K562 (cell line): ENCODE measurements around the gene ZSCAN12. TPM values are rescaled to one million over a fixed set of nuclear protein-coding genes. Genes with fewer than 3 reads are reported as not detected.

Experiments
- C11orf30 ChIP-seq: fragments of 450-650 bp; IDR thresholded peaks from 2 replicates; pipeline ENCODE4 v1.6.1; 2016; ENCODE audit warnings: low read depth, mild to moderate bottlenecking
- COPS2 ChIP-seq: fragments of 450-650 bp; conservative IDR thresholded peaks from 2 replicates; pipeline ENCODE4 v1.6.1; 2016; ENCODE audit warnings: mild to moderate bottlenecking, moderate library complexity
- ELF2 ChIP-seq: fragments of 250-450 bp; sonication (Bioruptor Pico); IDR thresholded peaks from 2 replicates; pipeline ENCODE4 v1.5.0; 2021; ENCODE audit warnings: mild to moderate bottlenecking
- GATAD2A ChIP-seq: fragments of 450-650 bp; IDR thresholded peaks from 2 replicates; pipeline ENCODE4 v1.6.1; 2017
- HMG20B ChIP-seq: fragments of 250-450 bp; sonication (Bioruptor Pico); IDR thresholded peaks from 2 replicates; pipeline ENCODE4 v1.5.0; 2021; ENCODE audit warnings: mild to moderate bottlenecking
- NCOA6 ChIP-seq: fragments of 450-650 bp; IDR thresholded peaks from 2 replicates; pipeline ENCODE4 v1.6.1; 2017; ENCODE audit warnings: mild to moderate bottlenecking
- NFYB ChIP-seq: IDR thresholded peaks from 2 replicates; pipeline ENCODE4 v1.6.1; 2011; ENCODE audit warnings: mild to moderate bottlenecking, moderate library complexity; ENCODE audit not compliant: insufficient read length; ENCODE audit errors: extremely low read depth
- PRMT5 ChIP-seq: sonication (generic); formaldehyde crosslinking; IDR thresholded peaks from 2 replicates; pipeline ENCODE4 v1.5.0; 2020; ENCODE audit warnings: missing genetic modification reagents
- PRPF4 ChIP-seq: fragments of 200-400 bp; formaldehyde crosslinking; IDR thresholded peaks from one replicate; pipeline ENCODE4 v1.6.1; 2017; ENCODE audit warnings: low read length, low read depth, mild to moderate bottlenecking; ENCODE audit not compliant: insufficient read depth, poor library complexity, severe bottlenecking
- RAD21 ChIP-seq, 2 experiments: fragments of 250-450 bp in 1 of 2; fragments of 450-650 bp in 1 of 2; sonication (Bioruptor Pico) in 1 of 2; formaldehyde crosslinking in 1 of 2; IDR thresholded peaks in 1 of 2; conservative IDR thresholded peaks in 1 of 2; 2 replicates each; pipeline versions ENCODE4 v1.4.0 to v1.8.0; 2020 to 2022; ENCODE audit warnings: mild to moderate bottlenecking in 2 of 2, moderate library complexity in 1 of 2
- RBFOX2 ChIP-seq: fragments of 200-400 bp; formaldehyde crosslinking; IDR thresholded peaks from 2 replicates; pipeline ENCODE4 v1.6.1; 2017; ENCODE audit warnings: low read depth, mild to moderate bottlenecking, low read length, moderate library complexity
- SAP30 ChIP-seq: fragments of 200-600 bp; sonication (generic); IDR thresholded peaks from 2 replicates; pipeline ENCODE4 v1.6.1; 2012; ENCODE audit warnings: borderline replicate concordance, low read depth, mild to moderate bottlenecking, moderate library complexity, low read length, control low read depth, inconsistent platforms; ENCODE audit not compliant: insufficient read depth, poor library complexity, severe bottlenecking
- SMARCB1 ChIP-seq: IDR thresholded peaks from 2 replicates; pipeline ENCODE4 v1.6.1; 2011; ENCODE audit warnings: improper control_type of control experiment, low read depth; ENCODE audit not compliant: insufficient read length
- SRSF7 ChIP-seq: fragments of 200-400 bp; formaldehyde crosslinking; optimal IDR thresholded peaks from 2 replicates; pipeline ENCODE3; 2017; ENCODE audit warnings: mild to moderate bottlenecking, low read depth, low read length
- TCFL5 ChIP-seq: fragments of 250-450 bp; sonication (Bioruptor Pico); conservative IDR thresholded peaks from 2 replicates; pipeline ENCODE4 v1.6.1; 2021; ENCODE audit warnings: mild to moderate bottlenecking, moderate library complexity, matching md5 sums
- U2AF2 ChIP-seq: fragments of 200-400 bp; formaldehyde crosslinking; optimal IDR thresholded peaks from 2 replicates; pipeline ENCODE3; 2017; ENCODE audit warnings: low read depth, mild to moderate bottlenecking, low read length
- ZNF717 ChIP-seq: fragments of 250-450 bp; sonication (Bioruptor Pico); IDR thresholded peaks from 2 replicates; pipeline ENCODE4 v1.5.0; 2021
- ZSCAN32 ChIP-seq: fragments of 450-650 bp; formaldehyde crosslinking; IDR thresholded peaks from 2 replicates; pipeline ENCODE4 v1.4.0; 2020; ENCODE audit warnings: mild to moderate bottlenecking, moderate library complexity
- polyA plus RNA-seq, 8 experiments: library from polyadenylated mRNA; depleted of rRNA in 4 of 8; stranded (reverse) in 5 of 8; unstranded in 3 of 8; fragments of >200 nt; fragmentation: Nextera tagmentation in 2 of 8; fragmentation: Illumina TruSeq in 1 of 8; extraction: Ambion mirVana in 2 of 8; extraction: Trizol in 1 of 8; gene quantifications; 2 replicates each; pipeline versions ENCODE4 v1.2.1 to v1.2.3, GENCODE V29; 2011 to 2014; ENCODE audit warnings: inconsistent platforms in 1 of 8, missing spikeins in 1 of 8
- total RNA-seq, 7 experiments: library from RNA; depleted of rRNA in 6 of 7; stranded (reverse); fragments of >200 nt in 6 of 7; fragmentation: Illumina TruSeq in 2 of 7; extraction: Trizol in 2 of 7; gene quantifications; 2 replicates each; pipeline versions ENCODE4 v1.2.1 to v1.2.3, GENCODE V29; 2011 to 2021; ENCODE audit warnings: low replicate concordance in 1 of 7
- TF ChIP-seq, protein P1 (sequence below): IDR thresholded peaks from 2 replicates; pipeline ENCODE4 v1.6.1; 2016; ENCODE audit warnings: missing genetic modification characterization, missing compliant biosample characterization
- TF ChIP-seq, protein P2 (sequence below): fragments of 250-450 bp; sonication (Bioruptor Pico); IDR thresholded peaks from 2 replicates; pipeline ENCODE4 v1.8.0; 2021; ENCODE audit warnings: moderate library complexity, mild to moderate bottlenecking, inconsistent platforms
- TF ChIP-seq, protein P3 (sequence below): fragments of 450-650 bp; IDR thresholded peaks from 2 replicates; pipeline ENCODE4 v1.7.1; 2018; ENCODE audit warnings: mild to moderate bottlenecking, low read depth; ENCODE audit not compliant: partially characterized antibody
- TF ChIP-seq, protein P4 (sequence below), 2 experiments: fragments of 450-650 bp in 1 of 2; sonication (generic) in 1 of 2; formaldehyde crosslinking in 1 of 2; IDR thresholded peaks in 1 of 2; conservative IDR thresholded peaks in 1 of 2; 2 replicates each; pipeline versions ENCODE4 v1.6.1 to v1.8.1; 2016 to 2023; ENCODE audit warnings: mild to moderate bottlenecking in 2 of 2, moderate library complexity in 2 of 2, inconsistent platforms in 1 of 2, missing genetic modification reagents in 1 of 2

ZSCAN12 gene
- total and polyA plus RNA-seq, 9 of the 15 experiments (the other 6 are each of a cell fraction or from before 2014, with no cell fraction given), result 2.5 to 19.6 (median 12.5) TPM

DNA sequence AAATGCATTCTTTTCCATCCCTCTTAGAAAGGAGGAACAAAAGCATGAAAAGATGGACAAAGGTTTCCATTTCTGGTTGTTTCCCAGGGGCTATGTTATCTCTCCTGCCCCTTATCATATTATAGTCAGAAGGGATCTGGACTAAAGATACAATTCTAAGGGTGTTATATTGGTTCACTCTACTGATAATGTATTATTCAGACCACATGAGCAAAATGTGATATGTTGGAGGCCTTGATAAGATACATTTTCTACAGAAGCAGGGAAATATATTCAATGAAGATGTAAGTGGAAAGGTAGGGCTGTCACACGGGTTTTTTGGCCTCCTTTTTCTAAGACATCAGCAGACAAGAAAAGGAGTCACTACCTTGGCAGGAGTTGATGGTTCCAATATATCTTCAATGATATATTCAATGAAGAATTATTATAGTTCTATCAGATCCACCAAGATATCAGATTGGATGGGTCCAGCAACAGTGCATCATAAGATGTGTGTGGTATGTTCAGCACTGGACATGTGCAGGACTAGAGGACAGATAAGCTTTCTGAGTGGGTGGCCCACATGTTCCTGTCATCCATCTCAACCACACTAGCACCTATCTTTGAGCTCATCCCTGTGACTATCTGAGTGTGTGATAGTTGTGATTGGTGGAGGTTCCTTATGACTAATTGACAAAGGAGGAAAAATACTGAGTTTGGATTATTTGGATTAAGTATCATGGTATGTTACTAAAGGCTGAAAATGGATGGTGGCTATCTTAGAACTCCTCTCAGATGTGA is 55.5 kb downstream of the ZSCAN12 start (continued):
- TF ChIP-seq SAP30 (no peak), ELF2 (CRISPR knock-in tag) (no peak), RAD21 (CRISPR knock-in tag; conservative IDR thresholded peaks at IDR 0.05 in 1 of 2, IDR thresholded peaks at IDR 0.05 in 1 of 2) (no peak), C11orf30 (no peak), SMARCB1 (no peak), HMG20B (CRISPR knock-in tag) (no peak), NFYB (no peak), TCFL5 (CRISPR knock-in tag) (no peak), ZNF717 (CRISPR knock-in tag) (no peak), RBFOX2 (no peak), PRMT5 (CRISPR knock-in tag) (no peak), PRPF4 (no peak), SRSF7 (no peak), NCOA6 (no peak), ZSCAN32 (no peak), GATAD2A (no peak), U2AF2 (no peak), COPS2 (no peak)
- TF ChIP-seq, protein P1, sequence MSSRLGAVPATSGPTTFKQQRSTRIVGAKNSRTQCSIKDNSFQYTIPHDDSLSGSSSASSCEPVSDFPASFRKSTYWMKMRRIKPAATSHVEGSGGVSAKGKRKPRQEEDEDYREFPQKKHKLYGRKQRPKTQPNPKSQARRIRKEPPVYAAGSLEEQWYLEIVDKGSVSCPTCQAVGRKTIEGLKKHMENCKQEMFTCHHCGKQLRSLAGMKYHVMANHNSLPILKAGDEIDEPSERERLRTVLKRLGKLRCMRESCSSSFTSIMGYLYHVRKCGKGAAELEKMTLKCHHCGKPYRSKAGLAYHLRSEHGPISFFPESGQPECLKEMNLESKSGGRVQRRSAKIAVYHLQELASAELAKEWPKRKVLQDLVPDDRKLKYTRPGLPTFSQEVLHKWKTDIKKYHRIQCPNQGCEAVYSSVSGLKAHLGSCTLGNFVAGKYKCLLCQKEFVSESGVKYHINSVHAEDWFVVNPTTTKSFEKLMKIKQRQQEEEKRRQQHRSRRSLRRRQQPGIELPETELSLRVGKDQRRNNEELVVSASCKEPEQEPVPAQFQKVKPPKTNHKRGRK, result no peak
- TF ChIP-seq, protein P2, sequence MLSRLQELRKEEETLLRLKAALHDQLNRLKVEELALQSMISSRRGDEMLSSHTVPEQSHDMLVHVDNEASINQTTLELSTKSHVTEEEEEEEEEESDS, result no peak
- TF ChIP-seq, protein P3, sequence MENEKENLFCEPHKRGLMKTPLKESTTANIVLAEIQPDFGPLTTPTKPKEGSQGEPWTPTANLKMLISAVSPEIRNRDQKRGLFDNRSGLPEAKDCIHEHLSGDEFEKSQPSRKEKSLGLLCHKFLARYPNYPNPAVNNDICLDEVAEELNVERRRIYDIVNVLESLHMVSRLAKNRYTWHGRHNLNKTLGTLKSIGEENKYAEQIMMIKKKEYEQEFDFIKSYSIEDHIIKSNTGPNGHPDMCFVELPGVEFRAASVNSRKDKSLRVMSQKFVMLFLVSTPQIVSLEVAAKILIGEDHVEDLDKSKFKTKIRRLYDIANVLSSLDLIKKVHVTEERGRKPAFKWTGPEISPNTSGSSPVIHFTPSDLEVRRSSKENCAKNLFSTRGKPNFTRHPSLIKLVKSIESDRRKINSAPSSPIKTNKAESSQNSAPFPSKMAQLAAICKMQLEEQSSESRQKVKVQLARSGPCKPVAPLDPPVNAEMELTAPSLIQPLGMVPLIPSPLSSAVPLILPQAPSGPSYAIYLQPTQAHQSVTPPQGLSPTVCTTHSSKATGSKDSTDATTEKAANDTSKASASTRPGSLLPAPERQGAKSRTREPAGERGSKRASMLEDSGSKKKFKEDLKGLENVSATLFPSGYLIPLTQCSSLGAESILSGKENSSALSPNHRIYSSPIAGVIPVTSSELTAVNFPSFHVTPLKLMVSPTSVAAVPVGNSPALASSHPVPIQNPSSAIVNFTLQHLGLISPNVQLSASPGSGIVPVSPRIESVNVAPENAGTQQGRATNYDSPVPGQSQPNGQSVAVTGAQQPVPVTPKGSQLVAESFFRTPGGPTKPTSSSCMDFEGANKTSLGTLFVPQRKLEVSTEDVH, result peak; percentile 17
- TF ChIP-seq, protein P4, sequence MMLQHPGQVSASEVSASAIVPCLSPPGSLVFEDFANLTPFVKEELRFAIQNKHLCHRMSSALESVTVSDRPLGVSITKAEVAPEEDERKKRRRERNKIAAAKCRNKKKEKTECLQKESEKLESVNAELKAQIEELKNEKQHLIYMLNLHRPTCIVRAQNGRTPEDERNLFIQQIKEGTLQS (IDR thresholded peaks at IDR 0.05), result no peak; the same call in 1 of the 2 replicates
- TF ChIP-seq, protein P4 (CRISPR knock-in tag; conservative IDR thresholded peaks at IDR 0.05), result no peak
